Omental fat pad (tissue), 4 donors: ENCODE results near the gene SMC1B. TPM values are rescaled to one million over a fixed set of nuclear protein-coding genes. Genes with fewer than 3 reads are reported as not detected.

Source experiments
- ATAC-seq: fragments of 150-250 bp; one replicate; pipeline ENCODE4 v1.9.1; 2016; ENCODE audit warnings: mild to moderate bottlenecking, moderate library complexity; ENCODE audit not compliant: low FRiP score
- DNase-seq: peaks from one replicate; pipeline ENCODE4 v3.0.0-alpha.2; 2019; ENCODE audit warnings: low spot score
- CTCF ChIP-seq, 3 donors: fragments of 450-650 bp; IDR thresholded peaks; one replicate each; pipeline ENCODE4 v1.5.1; 2016 to 2017; ENCODE audit warnings: antibody characterized with exemption in 3 of 3, mild to moderate bottlenecking in 3 of 3, moderate library complexity in 2 of 3
- total RNA-seq, 4 donors: library from RNA; depleted of rRNA; stranded (reverse); fragments of >200 nt; gene quantifications; one replicate each; pipeline ENCODE4 v1.1.0, GENCODE V29; 2016

Gene SMC1B
- total RNA-seq, 4 donors from 2014 or later: not detected

DNA sequence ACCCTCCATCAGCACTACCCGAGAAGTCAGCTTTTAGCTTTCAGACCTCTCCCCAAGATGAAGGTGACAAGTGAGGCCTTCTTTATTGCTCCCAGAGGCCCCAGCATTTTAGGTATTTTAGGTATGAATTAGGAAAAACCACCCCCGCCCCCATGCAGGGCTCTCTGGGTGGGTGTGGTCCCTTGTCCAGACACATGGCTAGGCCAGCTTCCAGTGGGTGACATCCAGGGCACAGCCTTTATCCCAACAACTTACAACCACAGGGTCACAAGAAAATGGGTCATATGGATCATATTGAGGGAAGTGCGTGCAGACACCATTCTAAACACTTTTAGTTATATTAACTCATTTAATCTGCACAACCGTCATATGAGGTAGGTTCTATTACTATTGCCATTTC is 42.2 kb upstream of the SMC1B start:
- TF ChIP-seq CTCF (IDR thresholded peaks at IDR 0.05): no peak
- ATAC-seq (no peak), DNase-seq (no peak)

- TF ChIP-seq CTCF (IDR thresholded peaks at IDR 0.05): no peak
- ATAC-seq (no peak), DNase-seq (no peak)
Measured at GRCh38 chr22:45455212-45455611, 41.8 kb upstream of the SMC1B start.

- TF ChIP-seq CTCF (IDR thresholded peaks at IDR 0.05): no peak
- no peak for DNase-seq
- ATAC-seq: no peak
Measured at GRCh38 chr22:45454275-45454674, 40.9 kb upstream of the SMC1B start.

DNA sequence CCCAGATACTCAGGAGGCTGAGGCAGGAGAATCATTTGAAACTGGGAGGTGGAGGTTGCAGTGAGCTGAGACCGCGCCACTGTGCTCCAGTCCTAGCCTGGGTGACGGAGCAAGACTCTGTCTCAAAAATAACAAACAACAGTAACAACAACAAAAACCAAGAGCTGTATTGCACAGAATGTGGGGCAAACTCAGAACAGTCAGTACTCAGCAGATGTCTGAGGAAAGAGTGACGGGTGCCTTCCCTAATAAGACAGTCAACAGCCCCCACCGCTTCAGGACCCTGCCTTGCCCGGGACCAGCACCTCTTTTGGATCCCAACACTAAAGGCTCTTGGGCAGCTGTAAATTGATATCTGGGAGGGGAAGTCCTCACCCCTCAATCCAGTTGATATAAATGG is 40.4 kb upstream of the SMC1B start:
- DNase-seq (no peak), ATAC-seq (no peak)
- no peak for TF ChIP-seq CTCF (IDR thresholded peaks at IDR 0.05)

GRCh38 chr22:45452565-45453379 is 39.4 kb upstream of the SMC1B start:
- DNase-seq (no peak), ATAC-seq (no peak)
- no peak for TF ChIP-seq CTCF (IDR thresholded peaks at IDR 0.05)

DNA sequence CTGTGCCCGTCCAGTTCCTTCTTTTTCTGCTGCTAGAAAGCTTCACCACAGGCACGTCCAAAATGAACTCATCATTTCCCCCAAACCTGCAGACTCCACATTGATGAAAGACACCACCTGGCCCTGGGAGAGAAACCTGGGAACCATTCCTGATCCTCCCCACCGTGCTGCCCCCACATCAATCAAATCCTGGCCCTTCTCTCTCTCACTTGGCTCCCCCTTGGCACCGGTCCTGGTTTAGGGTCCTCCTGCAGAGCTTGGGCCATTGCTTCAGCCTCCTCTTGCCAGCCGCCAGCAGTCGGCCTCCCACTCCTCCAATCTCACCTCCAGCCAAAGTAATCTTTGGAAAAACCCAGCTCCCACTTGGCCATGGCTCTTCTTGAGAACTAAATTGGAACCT is 38.6 kb upstream of the SMC1B start:
- DNase-seq: no peak
- ATAC-seq: peak; percentile 29
- no peak for TF ChIP-seq CTCF (IDR thresholded peaks at IDR 0.05)
